GM18505 (cell line): ENCODE measurements around the gene BNC1.

Experiments used
- ATAC-seq: cut with Tn5 transposase; IDR thresholded peaks from one replicate; pipeline ENCODE4 v1.9.1; 2021; ENCODE audit not compliant: unreplicated experiment
- POLR2A ChIP-seq: IDR thresholded peaks from 4 replicates; pipeline ENCODE4 v1.6.1; 2011; ENCODE audit warnings: borderline replicate concordance; ENCODE audit not compliant: insufficient read depth, insufficient read length; ENCODE audit errors: extremely low read depth

BNC1 gene

DNA sequence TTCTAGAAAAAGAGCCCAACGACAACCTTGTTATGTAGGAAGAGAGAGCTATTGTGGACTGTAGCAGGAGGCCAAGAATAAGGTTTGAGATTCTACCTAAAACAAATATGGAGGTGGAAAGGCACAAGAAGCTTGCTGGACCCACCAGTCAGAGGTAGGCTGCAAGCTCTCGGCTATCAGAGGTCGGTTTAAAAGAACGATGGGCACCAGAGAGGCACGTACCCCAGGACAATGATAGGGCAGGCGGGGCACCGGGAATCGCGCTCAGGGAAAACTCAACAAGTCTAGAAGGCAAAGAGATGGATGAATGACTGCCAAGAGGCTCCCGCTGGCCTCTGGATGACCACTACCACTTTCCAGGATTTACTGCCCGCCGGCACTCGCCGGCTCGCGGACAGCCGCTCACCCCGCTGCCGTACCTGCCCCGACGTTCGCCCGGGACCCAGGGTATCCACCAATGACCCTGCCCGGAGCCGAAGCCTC lies 77.9 kb downstream of the BNC1 start:
- TF ChIP-seq POLR2A = no peak
- ATAC-seq = no peak
